ENCODE data around the gene NEAT1.

DNA sequence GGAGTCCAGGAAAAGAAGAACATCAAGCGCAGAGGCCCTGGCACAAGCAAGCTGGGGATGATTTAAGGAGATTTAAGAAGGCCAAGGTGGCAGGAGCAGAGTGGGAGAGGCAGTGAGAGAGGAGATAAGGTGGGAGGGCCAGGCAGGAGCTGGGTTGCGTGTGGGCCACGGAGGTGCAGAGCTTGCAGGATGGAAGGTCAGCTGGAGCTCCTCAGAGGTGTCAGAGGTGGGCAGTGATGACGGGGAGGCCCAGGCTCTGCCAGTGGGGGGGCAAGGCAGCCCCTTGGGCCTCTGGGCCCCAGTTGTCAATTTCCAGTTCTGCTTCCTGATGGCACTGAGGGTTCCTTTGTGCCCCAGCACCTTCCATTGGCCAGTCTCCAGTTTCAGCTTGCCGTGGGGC lies 29.7 kb upstream of the NEAT1 start:
- TF ChIP-seq CTCF (conservative IDR thresholded peaks at IDR 0.05 in 1 of 2, IDR thresholded peaks at IDR 0.05 in 1 of 2; ENCODE audit: extremely low read depth in 1 of 2, insufficient read depth in 1 of 2, low read depth in 1 of 2, low read length in 2 of 2) (no peak), EZH2 (IDR thresholded peaks at IDR 0.05; ENCODE audit: borderline replicate concordance, low read length) (no peak)
